ENCODE measurements around the gene SAFB. TPM values are rescaled to one million over a fixed set of nuclear protein-coding genes. Genes with fewer than 3 reads are reported as not detected.

The SAFB gene
- 28.4 and 43.4 TPM in 2 replicates for total RNA-seq (2016; rRNA removed; fragmentation: Illumina TruSeq; extraction: Trizol)
- 14.7 and 17.5 TPM in 2 replicates for total RNA-seq (2016; cell fraction: cytosol; rRNA removed; fragmentation: Illumina TruSeq; extraction: Trizol; ENCODE audit: low read depth)
- 31.2 and 39.6 TPM in 2 replicates for total RNA-seq (2016; cell fraction: insoluble cytoplasmic fraction; rRNA removed; fragmentation: Illumina TruSeq; extraction: Trizol)
- total RNA-seq (2016; cell fraction: membrane; rRNA removed; fragmentation: Illumina TruSeq; extraction: Trizol): 15.8 and 15.9 TPM in 2 replicates
- total RNA-seq (2016; cell fraction: nucleus; rRNA removed; fragmentation: Illumina TruSeq; extraction: Trizol): 52.0 and 55.7 TPM in 2 replicates
- 21.0 and 27.2 TPM in 2 replicates for polyA plus RNA-seq (2011; rRNA removed)
- 25.0 and 48.1 TPM in 2 replicates for polyA plus RNA-seq (2011; cell fraction: cytosol; rRNA removed)
- 153 and 157 TPM in 2 replicates for polyA plus RNA-seq (2011; cell fraction: nucleus; rRNA removed)
- 55.4 and 72.9 TPM in 2 replicates for polyA plus RNA-seq (2012)
- polyA plus RNA-seq (2016; cell fraction: cytosol; fragmentation: Illumina TruSeq; extraction: Trizol; ENCODE audit: low read depth): 3.6 and 3.8 TPM in 2 replicates
- 67.5 and 86.2 TPM in 2 replicates for polyA plus RNA-seq (2016; cell fraction: insoluble cytoplasmic fraction; fragmentation: Illumina TruSeq; extraction: Trizol; ENCODE audit: low read depth)
- polyA plus RNA-seq (2016; cell fraction: membrane; fragmentation: Illumina TruSeq; extraction: Trizol; ENCODE audit: low read depth): 6.0 and 7.3 TPM in 2 replicates
- 107 and 108 TPM in 2 replicates for polyA plus RNA-seq (2016; cell fraction: nucleus; fragmentation: Illumina TruSeq; extraction: Trizol; ENCODE audit: insufficient read depth, low read depth)
- 19.3 and 26.4 TPM in 2 replicates for polyA minus RNA-seq (2011; rRNA and poly(A)+ RNA removed; ENCODE audit: low replicate concordance)
- polyA minus RNA-seq (2011; cell fraction: cytosol; rRNA and poly(A)+ RNA removed): 31.4 and 31.7 TPM in 2 replicates
- 66.7 and 69.6 TPM in 2 replicates for polyA minus RNA-seq (2011; cell fraction: nucleus; rRNA and poly(A)+ RNA removed)
- percentile 90 among the genes with signal in this experiment for Bru-seq, nascent RNA
- percentile 94 among the genes with signal in this experiment for BruChase-seq, experiment 1, labeled RNA remaining after a 6-hour chase
- percentile 92 among the genes with signal in this experiment for BruChase-seq, experiment 2, labeled RNA remaining after a 2-hour chase
- long read RNA-seq, experiment 1, transcript SAFB-205 (21 exons, 2,842 nt): major isoform, 14 of 83 reads
- long read RNA-seq, experiment 1, transcript SAFB-211 (21 exons, 3,014 nt): major isoform, 14 of 83 reads
- long read RNA-seq, experiment 1, partial matches to known transcripts: 45 of 83 reads
- long read RNA-seq, experiment 1, other reads (novel, unspliced or antisense): 6 of 83 reads
- long read RNA-seq, experiment 2, partial matches to known transcripts: 40 of 58 reads
- long read RNA-seq, experiment 2, other reads (novel, unspliced or antisense): 15 of 58 reads

DNA sequence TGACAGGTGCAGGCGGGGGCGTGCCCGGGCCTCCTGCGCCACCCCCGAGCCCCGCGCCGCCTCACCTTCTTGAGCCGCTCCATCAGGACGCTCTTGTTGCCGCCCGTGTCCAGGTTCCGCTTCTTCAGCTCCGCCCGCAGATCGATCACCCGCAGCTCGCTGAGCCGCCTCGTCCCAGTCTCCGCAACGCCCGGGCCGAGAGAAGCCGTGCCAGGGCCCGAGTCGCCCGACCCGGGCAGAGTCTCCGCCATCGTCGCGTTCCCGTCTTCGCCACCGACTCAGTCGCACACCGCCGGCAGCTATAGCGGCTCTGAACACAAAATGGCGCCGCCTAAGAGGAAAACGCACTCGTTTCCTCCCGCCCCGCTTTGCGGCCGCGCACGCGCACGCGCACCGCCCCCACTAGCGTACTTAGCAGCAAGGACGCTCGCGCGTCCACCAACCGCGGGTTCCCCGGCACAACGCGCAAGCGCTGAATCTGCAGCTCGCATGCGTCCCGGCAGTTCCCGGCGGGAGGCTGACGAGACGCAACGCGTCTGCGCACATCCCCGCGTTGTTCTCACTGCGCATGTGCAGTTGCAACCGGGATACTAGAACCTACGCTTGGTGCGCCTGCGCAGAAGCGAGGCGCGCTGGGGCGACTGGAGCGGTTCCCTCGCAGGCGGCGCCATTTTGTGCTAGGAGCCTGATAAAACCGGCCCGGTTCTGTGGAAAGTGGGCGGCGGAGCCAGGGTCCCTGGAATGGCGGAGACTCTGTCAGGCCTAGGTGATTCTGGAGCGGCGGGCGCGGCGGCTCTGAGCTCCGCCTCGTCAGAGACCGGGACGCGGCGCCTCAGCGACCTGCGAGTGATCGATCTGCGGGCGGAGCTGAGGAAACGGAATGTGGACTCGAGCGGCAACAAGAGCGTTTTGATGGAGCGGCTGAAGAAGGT lies at the start of gene SAFB, which contains the start of gene SAFB2:
SAFB (plus strand) TSS at position 619 of the 932 bp plus-strand sequence; CDS start at position 742, 123 bp downstream.
SAFB2 (minus strand) TSS at position 312 of the 932 bp plus-strand sequence; CDS start at position 251, 61 bp downstream.
- Histone ChIP-seq H3K4me3 (replicated peaks in 1 of 3; ENCODE audit: insufficient read depth in 1 of 3, low read depth in 2 of 3, low read length in 3 of 3) (peak within 1 kb of the TSS; percentile 97 to 100 (median 99)), H3K79me2 (ENCODE audit: insufficient read depth, low read length) (peaks cover 94% of the 10 kb centered on the region), H3K4me1 (ENCODE audit: insufficient read depth, low read length) (peaks cover 65% of the 10 kb centered on the region), H3K27ac (ENCODE audit: extremely low read length, insufficient read depth, low read length) (peak within 1 kb of the TSS; percentile 94), H2AFZ (ENCODE audit: low read length) (no peak within 1 kb of the TSS), H3K9me3 (ENCODE audit: low read length) (no peaks in the 10 kb centered on the region), H3K4me2 (ENCODE audit: low read depth, low read length) (peak within 1 kb of the TSS; percentile 93), H4K20me1 (ENCODE audit: insufficient read depth, low read length) (peaks cover 33% of the 10 kb centered on the region), H3K27me3 (ENCODE audit: control insufficient read depth in 1 of 2, insufficient read depth in 2 of 2, low read length in 2 of 2) (peaks cover 0 to 7% of the 10 kb centered on the region in 2 experiments; a peak in 2 of 5 replicates), H3K9ac (ENCODE audit: insufficient read depth, low read depth, low read length) (peak within 1 kb of the TSS; percentile 96), H3K36me3 (replicated peaks in 1 of 2; ENCODE audit: control insufficient read depth in 1 of 2, insufficient read depth in 2 of 2, low read length in 2 of 2) (peaks cover 12 to 45% of the 10 kb centered on the region in 2 experiments)
- POLR2A ChIA-PET: interaction anchor here (0.6 to 3.4 kb wide), 26 partner anchors 8 to 1970 kb away, joined by 3 to 21 read pairs (median 4); partner anchors contain the start of genes CATSPERD, LONP1, PTPRS and RPL36
- BruUV-seq (replicated peaks): no TSS peak
- intact Hi-C loops (cut with micrococcal nuclease; ENCODE audit: unreplicated experiment): no loop called here
- FAIRE-seq (peak; percentile 94), ATAC-seq (peak; percentile 85), DNase-seq (ENCODE audit: low spot score) (peak; percentile 98)
- CTCF ChIA-PET (ENCODE audit: low intra/inter-chr PET ratio, low total read pairs): interaction anchor here (1.0 kb wide), 1 partner anchor 66 kb away, joined by 3 read pairs; no protein-coding TSS in a partner anchor
- WGBS (ENCODE audit: low lambda C conversion rate): under 1% methylated on average over 23 of the region's 116 CpGs
- in situ Hi-C loops (cut with HindIII; ENCODE audit: extremely low pct_ligation_motif_present, low pct_unique_long_range_greater_than_20kb): no loop called here
- TF ChIP-seq, protein P1, sequence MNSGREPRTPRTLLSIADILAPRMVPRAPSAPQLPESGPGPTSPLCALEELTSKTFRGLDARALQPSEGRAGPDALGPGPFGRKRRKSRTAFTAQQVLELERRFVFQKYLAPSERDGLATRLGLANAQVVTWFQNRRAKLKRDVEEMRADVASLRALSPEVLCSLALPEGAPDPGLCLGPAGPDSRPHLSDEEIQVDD (CRISPR knock-in tag; IDR thresholded peaks at IDR 0.05; ENCODE audit: borderline replicate concordance): no peak
- TF ChIP-seq ASH2L (IDR thresholded peaks at IDR 0.05; ENCODE audit: insufficient read length, low read depth, low read length): peak; percentile 82
- no peak for TF ChIP-seq ZNF101 (CRISPR knock-in tag; IDR thresholded peaks at IDR 0.05; ENCODE audit: borderline replicate concordance, low read depth)
- peak; percentile 72; the same call in 1 of the 2 replicates for TF ChIP-seq KMT2B (CRISPR knock-in tag; IDR thresholded peaks at IDR 0.05)
- TF ChIP-seq ZNF460 (CRISPR knock-in tag; IDR thresholded peaks at IDR 0.05; ENCODE audit: borderline replicate concordance): peak; percentile 33; the same call in 1 of the 2 replicates
- TF ChIP-seq ZNF260 (CRISPR knock-in tag; IDR thresholded peaks at IDR 0.05; ENCODE audit: borderline replicate concordance, low read depth): no peak
- TF ChIP-seq ZSCAN29 (CRISPR knock-in tag; conservative IDR thresholded peaks at IDR 0.05): peak; percentile 80
- TF ChIP-seq SIX1 (CRISPR knock-in tag; IDR thresholded peaks at IDR 0.05; ENCODE audit: borderline replicate concordance): no peak
- peak; percentile 61 for TF ChIP-seq CREM (IDR thresholded peaks at IDR 0.05)
- TF ChIP-seq CREM (CRISPR knock-in tag; IDR thresholded peaks at IDR 0.05): no peak
- 0 out of 2 replicates have a peak, but pooled peaks have one; percentile 42 for TF ChIP-seq ZNF263 (CRISPR knock-in tag; IDR thresholded peaks at IDR 0.05)
- peak; percentile 84; the same call in 1 of the 2 replicates for TF ChIP-seq ELF4 (CRISPR knock-in tag; IDR thresholded peaks at IDR 0.05; ENCODE audit: borderline replicate concordance)
- no peak for TF ChIP-seq ZBTB7A (CRISPR knock-in tag; IDR thresholded peaks at IDR 0.05)
- no peak for TF ChIP-seq ZNF790 (CRISPR knock-in tag; IDR thresholded peaks at IDR 0.05; ENCODE audit: borderline replicate concordance)
- TF ChIP-seq XRCC5 (optimal IDR thresholded peaks at IDR 0.05; ENCODE audit: low read length): no peak
- TF ChIP-seq ARNTL (CRISPR knock-in tag; IDR thresholded peaks at IDR 0.05): peak; percentile 38; the same call in 1 of the 2 replicates
